Ovary (tissue), 3 donors: ENCODE results near the gene ABCA8.

Source experiments
- POLR2A ChIP-seq: fragments of 450-650 bp; IDR thresholded peaks from one replicate; pipeline ENCODE4 v1.6.1; 2017; ENCODE audit warnings: antibody characterized with exemption, mild to moderate bottlenecking, moderate library complexity
- TF ChIP-seq, protein P1 (sequence below), 3 donors: fragments of 450-650 bp in 2 of 3; fragments of 200-600 bp in 1 of 3; IDR thresholded peaks; one replicate each; pipeline versions ENCODE4 v1.5.1 to v1.8.0; 2016 to 2022; ENCODE audit warnings: antibody characterized with exemption in 3 of 3, mild to moderate bottlenecking in 1 of 3
- donor health status: DM: no; HTN: no; CAD: no.

DNA sequence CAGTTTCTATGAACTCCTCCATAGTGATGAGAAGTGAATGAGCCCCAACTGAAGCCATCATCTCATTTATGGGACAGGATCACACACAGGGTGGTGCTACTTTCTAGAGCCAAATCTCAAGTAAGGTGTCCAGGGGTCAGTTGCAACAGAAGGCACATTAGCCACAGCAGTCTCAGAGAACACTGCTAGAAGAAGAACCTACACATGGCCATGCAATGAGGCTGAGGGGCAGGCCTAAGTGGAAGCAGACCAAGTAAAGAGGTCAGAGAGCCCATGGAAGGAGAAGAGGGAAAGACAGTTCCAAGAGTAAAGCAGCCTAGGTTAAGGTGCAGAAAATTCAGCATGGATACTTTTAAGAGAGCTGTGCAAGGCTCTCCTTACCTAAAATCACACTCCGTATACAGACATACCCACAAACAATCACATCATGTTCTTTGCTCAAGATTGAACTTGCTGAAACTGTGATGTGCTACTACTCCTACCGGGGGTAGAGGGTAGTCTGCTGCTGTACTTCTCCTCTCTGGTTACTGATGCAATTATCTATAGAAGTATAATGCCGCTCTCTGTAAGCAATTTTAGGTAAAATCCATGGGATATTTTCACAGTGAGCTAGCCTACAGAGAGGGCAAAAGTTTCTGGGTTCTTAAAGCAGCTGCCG lies 1.7 kb downstream of the ABCA8 start:
- TF ChIP-seq, protein P1, sequence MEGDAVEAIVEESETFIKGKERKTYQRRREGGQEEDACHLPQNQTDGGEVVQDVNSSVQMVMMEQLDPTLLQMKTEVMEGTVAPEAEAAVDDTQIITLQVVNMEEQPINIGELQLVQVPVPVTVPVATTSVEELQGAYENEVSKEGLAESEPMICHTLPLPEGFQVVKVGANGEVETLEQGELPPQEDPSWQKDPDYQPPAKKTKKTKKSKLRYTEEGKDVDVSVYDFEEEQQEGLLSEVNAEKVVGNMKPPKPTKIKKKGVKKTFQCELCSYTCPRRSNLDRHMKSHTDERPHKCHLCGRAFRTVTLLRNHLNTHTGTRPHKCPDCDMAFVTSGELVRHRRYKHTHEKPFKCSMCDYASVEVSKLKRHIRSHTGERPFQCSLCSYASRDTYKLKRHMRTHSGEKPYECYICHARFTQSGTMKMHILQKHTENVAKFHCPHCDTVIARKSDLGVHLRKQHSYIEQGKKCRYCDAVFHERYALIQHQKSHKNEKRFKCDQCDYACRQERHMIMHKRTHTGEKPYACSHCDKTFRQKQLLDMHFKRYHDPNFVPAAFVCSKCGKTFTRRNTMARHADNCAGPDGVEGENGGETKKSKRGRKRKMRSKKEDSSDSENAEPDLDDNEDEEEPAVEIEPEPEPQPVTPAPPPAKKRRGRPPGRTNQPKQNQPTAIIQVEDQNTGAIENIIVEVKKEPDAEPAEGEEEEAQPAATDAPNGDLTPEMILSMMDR (IDR thresholded peaks at IDR 0.05) = no peak
- TF ChIP-seq POLR2A = no peak
